Stimulated activated naive CD4-positive, alpha-beta T cell (primary cell): Measurements from ENCODE around the gene RPTOR.
"Not testable (repeated sequence)": the region's sequence is repeated elsewhere in the genome, so short reads cannot be mapped to it uniquely, and the experiment has no call there.

ENCODE experiments used
- DNase-seq, 6 experiments: peaks; one replicate each; lab custom pipeline; 2025; lab: John Stamatoyannopoulos, UW

RPTOR gene, protein sequence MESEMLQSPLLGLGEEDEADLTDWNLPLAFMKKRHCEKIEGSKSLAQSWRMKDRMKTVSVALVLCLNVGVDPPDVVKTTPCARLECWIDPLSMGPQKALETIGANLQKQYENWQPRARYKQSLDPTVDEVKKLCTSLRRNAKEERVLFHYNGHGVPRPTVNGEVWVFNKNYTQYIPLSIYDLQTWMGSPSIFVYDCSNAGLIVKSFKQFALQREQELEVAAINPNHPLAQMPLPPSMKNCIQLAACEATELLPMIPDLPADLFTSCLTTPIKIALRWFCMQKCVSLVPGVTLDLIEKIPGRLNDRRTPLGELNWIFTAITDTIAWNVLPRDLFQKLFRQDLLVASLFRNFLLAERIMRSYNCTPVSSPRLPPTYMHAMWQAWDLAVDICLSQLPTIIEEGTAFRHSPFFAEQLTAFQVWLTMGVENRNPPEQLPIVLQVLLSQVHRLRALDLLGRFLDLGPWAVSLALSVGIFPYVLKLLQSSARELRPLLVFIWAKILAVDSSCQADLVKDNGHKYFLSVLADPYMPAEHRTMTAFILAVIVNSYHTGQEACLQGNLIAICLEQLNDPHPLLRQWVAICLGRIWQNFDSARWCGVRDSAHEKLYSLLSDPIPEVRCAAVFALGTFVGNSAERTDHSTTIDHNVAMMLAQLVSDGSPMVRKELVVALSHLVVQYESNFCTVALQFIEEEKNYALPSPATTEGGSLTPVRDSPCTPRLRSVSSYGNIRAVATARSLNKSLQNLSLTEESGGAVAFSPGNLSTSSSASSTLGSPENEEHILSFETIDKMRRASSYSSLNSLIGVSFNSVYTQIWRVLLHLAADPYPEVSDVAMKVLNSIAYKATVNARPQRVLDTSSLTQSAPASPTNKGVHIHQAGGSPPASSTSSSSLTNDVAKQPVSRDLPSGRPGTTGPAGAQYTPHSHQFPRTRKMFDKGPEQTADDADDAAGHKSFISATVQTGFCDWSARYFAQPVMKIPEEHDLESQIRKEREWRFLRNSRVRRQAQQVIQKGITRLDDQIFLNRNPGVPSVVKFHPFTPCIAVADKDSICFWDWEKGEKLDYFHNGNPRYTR (N-terminal part only)

GRCh38 chr17:80544655-80545498 lies at the start of gene RPTOR:
RPTOR (plus strand) TSS chr17:80544838; CDS start chr17:80545630, 792 bp downstream.
- DNase-seq = peak; percentile 80 to 88 (median 84)

DNA sequence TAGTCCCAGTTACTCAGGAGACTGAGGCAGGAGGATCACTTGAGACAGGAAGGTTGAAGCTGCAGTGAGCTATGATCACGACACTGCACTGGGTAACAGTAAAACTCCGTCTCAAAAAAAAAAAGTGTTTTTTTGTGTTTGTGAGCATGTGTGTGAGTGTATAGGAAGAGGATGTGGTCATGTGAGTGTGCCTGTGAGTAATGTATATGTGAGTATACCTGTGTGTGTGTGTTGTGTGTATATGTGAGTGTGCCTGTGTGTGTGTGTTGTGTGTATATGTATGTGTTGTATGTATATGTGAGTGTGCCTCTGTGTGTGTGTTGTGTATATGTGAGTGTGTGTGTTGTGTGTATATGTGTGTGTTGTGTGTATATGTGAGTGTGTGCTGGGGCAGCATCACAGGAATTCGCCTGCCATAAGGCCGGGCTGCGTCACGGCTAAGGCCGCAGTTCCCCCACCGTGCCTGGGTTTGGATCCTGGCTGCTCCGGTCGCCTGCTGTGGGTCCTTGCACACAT lies 46.9 kb upstream of the RPTOR start:
- DNase-seq = no peak

GRCh38 chr17:80498242-80498919 lies 46.3 kb upstream of the RPTOR start:
- DNase-seq = no peak

GRCh38 chr17:80498920-80499410 lies 45.7 kb upstream of the RPTOR start:
- DNase-seq = no peak

- DNase-seq = no peak
Measured at GRCh38 chr17:80499560-80499959, 45.1 kb upstream of the RPTOR start.

DNA sequence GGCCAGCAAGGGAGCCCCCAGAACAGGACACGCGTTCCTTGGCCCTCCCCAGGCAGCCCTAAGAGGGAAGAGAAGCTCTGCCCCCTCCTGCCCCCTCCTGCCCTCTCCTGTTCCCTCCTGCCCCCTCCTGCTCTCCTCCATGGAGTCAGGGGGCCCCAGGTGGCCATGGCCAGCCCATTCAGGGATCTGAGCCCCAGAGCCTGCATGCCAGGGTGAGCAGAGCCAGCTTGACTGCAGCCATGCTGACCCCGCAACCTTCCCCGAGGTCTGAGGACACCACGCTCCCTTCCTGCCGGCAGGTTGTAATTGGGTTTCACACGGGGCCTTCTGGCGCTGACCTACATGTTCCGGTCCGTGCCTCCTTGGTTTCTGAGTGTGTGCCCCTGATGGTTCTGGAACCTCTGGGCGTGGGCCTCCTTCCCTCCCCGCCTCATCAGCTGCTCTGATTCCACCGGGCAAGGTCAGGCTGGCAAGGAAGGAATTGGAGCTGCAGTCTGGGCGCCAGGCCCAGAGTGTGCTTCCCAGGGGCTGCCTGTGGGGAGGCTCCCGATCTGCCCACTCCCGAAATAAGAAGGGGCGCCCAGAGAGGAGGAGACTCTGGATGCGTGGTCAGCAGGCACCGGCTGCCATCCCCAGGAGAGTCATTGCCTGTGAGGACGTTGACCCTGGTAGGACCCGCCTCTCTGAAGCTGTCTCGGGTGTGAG lies 44.5 kb upstream of the RPTOR start:
- DNase-seq = no peak

DNA sequence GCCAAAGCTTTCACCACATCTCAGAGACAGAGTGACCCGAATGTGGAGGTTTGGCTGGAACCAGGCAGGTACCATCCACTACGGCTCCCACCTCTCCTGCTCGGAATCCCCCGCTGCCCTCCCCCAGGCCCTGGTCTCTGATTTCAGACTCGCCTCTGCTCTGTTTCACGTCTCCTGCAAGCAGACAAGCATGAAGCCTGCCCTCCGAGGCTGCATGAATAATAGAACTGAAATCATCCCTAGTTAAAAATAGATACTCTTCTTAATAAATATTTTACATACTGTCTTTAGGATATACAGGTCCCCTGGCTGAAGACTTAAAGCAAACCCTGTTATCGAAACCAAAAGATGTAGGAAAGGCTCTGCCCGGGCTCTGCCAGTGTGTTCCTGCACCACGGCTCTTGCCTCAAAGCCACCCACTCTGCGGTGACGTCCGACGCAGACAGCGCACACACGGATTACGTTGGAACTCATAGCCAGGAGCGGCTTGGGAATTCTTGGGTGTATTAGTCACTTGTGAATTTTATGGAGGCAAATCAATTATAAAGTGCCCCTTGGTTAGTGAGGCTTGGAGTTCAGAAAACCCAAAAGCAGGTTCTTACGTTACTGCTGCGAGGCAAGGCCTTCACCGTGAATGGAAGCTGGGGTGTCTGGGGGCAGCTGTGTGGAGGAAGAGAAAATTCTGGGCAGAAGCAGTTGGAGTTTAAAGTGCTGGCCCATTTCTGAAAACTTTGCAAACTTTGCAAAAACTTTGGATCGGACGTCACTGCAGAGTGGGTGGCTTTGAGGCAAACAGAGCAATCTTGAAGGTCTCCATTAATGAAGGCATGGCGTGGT lies 42.7 kb upstream of the RPTOR start:
- DNase-seq = no peak

DNA sequence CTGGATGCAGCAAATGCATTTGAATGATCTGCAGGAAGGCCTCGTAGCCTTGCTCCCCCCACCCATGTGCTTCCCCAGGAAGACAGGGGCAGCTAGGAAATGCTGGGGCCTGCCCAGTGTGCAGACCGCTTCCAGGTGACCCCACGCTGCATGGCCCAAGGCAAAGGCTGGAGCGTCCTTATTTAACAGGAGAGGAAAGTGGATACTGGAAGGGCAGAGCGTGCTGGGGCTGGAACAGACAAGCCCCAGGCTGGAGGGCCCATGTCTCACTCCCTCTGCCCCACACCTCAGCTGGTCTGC lies 42.1 kb upstream of the RPTOR start:
- no peak for DNase-seq

GRCh38 chr17:80503031-80503430 lies 41.6 kb upstream of the RPTOR start:
- no peak for DNase-seq

DNA sequence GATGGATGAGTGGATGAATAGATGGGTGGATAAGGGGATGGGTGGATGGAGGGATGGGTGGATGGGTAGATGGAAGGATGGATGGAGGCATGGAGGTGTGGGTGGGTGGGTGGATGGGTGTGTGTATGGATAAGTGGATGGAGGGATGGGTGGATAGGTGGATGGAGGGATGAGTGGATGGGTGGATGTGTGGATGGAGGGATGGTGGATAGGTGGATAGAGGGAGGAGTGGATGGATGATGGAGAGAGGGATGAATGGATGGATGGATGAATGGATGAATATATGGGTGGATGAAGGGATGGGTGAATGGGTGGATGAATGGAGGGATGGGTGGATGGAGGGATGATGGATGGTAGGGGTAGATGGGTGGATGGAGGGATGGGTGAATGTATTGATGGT lies 40.7 kb upstream of the RPTOR start:
- no peak for DNase-seq

- no peak for DNase-seq
Measured at GRCh38 chr17:80504686-80505413, 39.8 kb upstream of the RPTOR start.

- DNase-seq = not testable (repeated sequence)
Measured at GRCh38 chr17:80507177-80507576, 37.5 kb upstream of the RPTOR start.

- DNase-seq = no peak
Measured at GRCh38 chr17:80507965-80508364, 36.7 kb upstream of the RPTOR start.

DNA sequence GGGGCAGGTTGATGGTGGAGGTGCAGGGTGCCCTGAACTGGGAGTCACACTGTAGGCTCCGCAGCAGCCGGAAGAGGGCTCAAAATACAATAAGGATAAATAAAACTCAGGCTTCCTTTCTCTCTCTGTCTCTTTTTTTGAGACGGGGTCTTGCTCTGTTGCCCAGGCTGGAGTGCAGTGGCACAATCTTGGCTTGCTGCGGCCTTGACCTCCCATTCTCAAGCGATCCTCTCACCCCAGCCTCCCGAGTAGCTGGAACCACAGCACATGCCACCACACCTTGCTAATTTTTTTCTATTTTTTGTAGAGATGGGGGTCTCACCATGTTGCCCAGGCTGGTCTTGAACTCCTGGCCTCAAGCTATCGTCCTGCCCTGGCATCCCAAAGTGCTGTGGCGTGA lies 35.3 kb upstream of the RPTOR start:
- no peak for DNase-seq

DNA sequence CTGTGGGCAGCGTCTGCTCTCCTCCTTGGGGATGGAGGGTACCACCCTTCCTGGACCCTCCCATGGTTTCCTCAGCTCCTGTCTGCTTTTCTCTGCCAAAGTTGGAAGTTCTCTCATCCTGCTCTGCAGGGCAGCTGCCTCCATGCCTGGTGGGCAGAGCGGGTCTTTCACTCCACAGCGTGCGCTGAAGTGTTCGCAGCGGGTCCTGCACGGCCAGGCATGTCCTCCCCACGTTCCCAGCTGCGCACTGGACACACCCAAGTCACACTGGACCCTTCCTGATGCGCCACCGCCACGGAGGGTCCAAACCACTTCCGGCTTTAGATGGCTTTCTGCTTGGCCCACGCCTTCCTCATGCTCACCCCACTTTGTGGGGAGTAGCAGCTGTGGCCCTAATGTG lies 34.5 kb upstream of the RPTOR start:
- DNase-seq = no peak

- no peak for DNase-seq
Measured at GRCh38 chr17:80510772-80511171, 33.9 kb upstream of the RPTOR start.

- no peak for DNase-seq
Measured at GRCh38 chr17:80511222-80512180, 33.1 kb upstream of the RPTOR start.
